Transverse colon (tissue), 4 donors: ENCODE measurements around the gene TMSB4X. TPM values are rescaled to one million over a fixed set of nuclear protein-coding genes. Genes with fewer than 3 reads are reported as not detected.
"Not testable (repeated sequence)": the region's sequence is repeated elsewhere in the genome, so short reads cannot be mapped to it uniquely, and the experiment has no call there.

ENCODE experiments used
- DNase-seq: peaks from one replicate; pipeline ENCODE4 v3.0.0-alpha.2; 2019
- H3K27ac ChIP-seq, 4 donors: fragments of 200-600 bp; sonication (generic); 2 replicates each; pipeline ENCODE4 v1.5.1; 2016 to 2018; ENCODE audit warnings: inconsistent platforms in 4 of 4
- H3K27me3 ChIP-seq: fragments of 200-600 bp; sonication (generic); 2 replicates; pipeline ENCODE4 v1.5.1; 2017; ENCODE audit warnings: inconsistent platforms
- H3K36me3 ChIP-seq, 4 donors: fragments of 200-600 bp; sonication (generic); 2 replicates each; pipeline ENCODE4 v1.5.1; 2017 to 2019; ENCODE audit warnings: inconsistent platforms in 4 of 4
- H3K4me1 ChIP-seq, 4 donors: fragments of 200-600 bp; sonication (generic); 2 replicates each; pipeline ENCODE4 v1.5.1; 2017 to 2020; ENCODE audit warnings: inconsistent platforms in 4 of 4
- H3K4me3 ChIP-seq, 4 donors: fragments of 200-600 bp; sonication (generic); 1 replicate in 1 of 4; 2 replicates in 3 of 4; pipeline versions ENCODE4 v1.5.1 to v1.6.1; 2017 to 2019; ENCODE audit warnings: inconsistent platforms in 4 of 4
- H3K9me3 ChIP-seq, 2 donors: fragments of 200-600 bp; sonication (generic); 2 replicates each; pipeline ENCODE4 v1.5.1; 2017 to 2019; ENCODE audit warnings: inconsistent platforms in 2 of 2
- EP300 ChIP-seq: sonication (generic); formaldehyde crosslinking; IDR thresholded peaks from one replicate; pipeline ENCODE4 v1.6.1; 2017; ENCODE audit warnings: antibody characterized with exemption, low read depth
- POLR2A ChIP-seq: fragments of 450-650 bp; IDR thresholded peaks from one replicate; pipeline ENCODE4 v1.6.1; 2016; ENCODE audit warnings: antibody characterized with exemption, mild to moderate bottlenecking, moderate library complexity
- POLR2AphosphoS5 ChIP-seq, 3 donors: sonication (generic); formaldehyde crosslinking; IDR thresholded peaks; one replicate each; pipeline ENCODE4 v1.6.1; 2016; ENCODE audit warnings: antibody characterized with exemption in 3 of 3
- WGBS, 2 donors: methylation state at CpG; one replicate each; pipeline ENCODE4 v1.1.5; 2018; ENCODE audit warnings: low coverage in 1 of 2; 5-methylcytosine and 5-hydroxymethylcytosine counted together
- in situ Hi-C, 4 donors: fragments of 200-750 bp; cut with MboI; loops; one replicate each; pipeline versions ENCODE4 v1.15.0 to v1.15.1; 2017; ENCODE audit warnings: low sequenced_read_pairs in 3 of 4, low pct_ligation_motif_present in 1 of 4, low pct_unique_long_range_greater_than_20kb in 1 of 4
- intact Hi-C: fragments of 100-400 bp; cut with DNase I; formaldehyde crosslinking; loops from one replicate; pipeline ENCODE4 v1.15.1; 2023; ENCODE audit warnings: low total_unique reads
- total RNA-seq, 4 donors: library from RNA; depleted of rRNA; stranded (reverse); fragments of >200 nt; gene quantifications; one replicate each; pipeline ENCODE4 v1.1.0, GENCODE V29; 2016
- TF ChIP-seq, protein P1 (sequence below), 5 experiments: fragments of 200-600 bp in 3 of 5; fragments of 450-650 bp in 2 of 5; sonication (generic) in 3 of 5; IDR thresholded peaks; 1 replicate in 2 of 5; 2 replicates in 3 of 5; pipeline ENCODE4 v1.5.1; 2016 to 2017; ENCODE audit warnings: antibody characterized with exemption in 5 of 5, inconsistent platforms in 3 of 5, mild to moderate bottlenecking in 2 of 5, moderate library complexity in 1 of 5

Gene TMSB4X
- total RNA-seq, 4 donors from 2014 or later = 680 to 4,578 (median 2,996) TPM

DNA sequence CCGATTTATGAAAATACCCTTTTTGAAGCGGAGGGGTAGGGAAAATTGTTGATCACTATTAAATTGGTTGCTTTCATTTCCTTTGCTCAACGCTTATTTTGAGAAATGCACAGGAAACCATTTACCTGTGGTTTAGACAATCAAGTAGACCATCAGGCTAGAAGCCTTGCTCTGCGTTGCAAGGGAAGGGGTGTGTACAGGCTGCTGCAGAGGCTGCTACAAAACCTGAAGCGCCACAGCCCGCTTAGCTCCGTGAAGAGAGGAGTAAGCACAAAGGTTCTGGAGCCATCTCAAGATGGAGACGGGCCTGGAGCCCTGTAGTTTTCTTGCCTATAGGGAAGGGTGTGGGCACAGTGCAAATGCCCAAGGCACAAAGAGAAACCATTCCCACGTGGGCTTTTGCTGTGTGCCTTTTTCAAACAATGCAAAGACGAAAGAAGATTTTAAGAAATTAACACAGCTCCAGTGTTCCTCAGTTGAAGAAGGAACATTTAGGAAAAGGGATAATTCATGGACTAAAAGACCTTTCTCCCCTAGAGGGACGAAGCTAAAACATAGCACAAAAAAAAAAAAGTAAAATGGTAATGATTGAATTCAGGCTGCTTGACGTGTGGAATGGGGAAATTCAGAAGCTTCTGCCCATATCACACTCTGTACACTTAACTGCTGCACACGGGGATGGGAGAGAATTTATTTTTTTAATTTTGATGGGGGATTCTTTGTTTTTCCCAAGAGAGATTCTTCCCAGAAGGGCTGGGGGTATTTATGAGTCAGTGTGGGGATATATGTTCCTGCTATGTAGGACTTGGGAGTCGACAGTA lies 3.5 kb downstream of the TMSB4X start:
- no peaks in the 10 kb centered on the region for H3K9me3 ChIP-seq
- intact Hi-C loops = no loop called here
- no peaks in the 10 kb centered on the region for H3K27me3 ChIP-seq
- 20 to 36% methylated on average over 2 to 14 of the region's 14 CpGs for WGBS, 2 donors
- H3K4me1 ChIP-seq = no peaks in the 10 kb centered on the region
- no peaks in the 10 kb centered on the region for H3K36me3 ChIP-seq
- DNase-seq = peak; percentile 78
- H3K27ac ChIP-seq = peak overlapping the region; percentile 90 to 99 (median 94)
- TF ChIP-seq, protein P1, sequence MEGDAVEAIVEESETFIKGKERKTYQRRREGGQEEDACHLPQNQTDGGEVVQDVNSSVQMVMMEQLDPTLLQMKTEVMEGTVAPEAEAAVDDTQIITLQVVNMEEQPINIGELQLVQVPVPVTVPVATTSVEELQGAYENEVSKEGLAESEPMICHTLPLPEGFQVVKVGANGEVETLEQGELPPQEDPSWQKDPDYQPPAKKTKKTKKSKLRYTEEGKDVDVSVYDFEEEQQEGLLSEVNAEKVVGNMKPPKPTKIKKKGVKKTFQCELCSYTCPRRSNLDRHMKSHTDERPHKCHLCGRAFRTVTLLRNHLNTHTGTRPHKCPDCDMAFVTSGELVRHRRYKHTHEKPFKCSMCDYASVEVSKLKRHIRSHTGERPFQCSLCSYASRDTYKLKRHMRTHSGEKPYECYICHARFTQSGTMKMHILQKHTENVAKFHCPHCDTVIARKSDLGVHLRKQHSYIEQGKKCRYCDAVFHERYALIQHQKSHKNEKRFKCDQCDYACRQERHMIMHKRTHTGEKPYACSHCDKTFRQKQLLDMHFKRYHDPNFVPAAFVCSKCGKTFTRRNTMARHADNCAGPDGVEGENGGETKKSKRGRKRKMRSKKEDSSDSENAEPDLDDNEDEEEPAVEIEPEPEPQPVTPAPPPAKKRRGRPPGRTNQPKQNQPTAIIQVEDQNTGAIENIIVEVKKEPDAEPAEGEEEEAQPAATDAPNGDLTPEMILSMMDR (IDR thresholded peaks at IDR 0.05) = no peak
- TF ChIP-seq POLR2A (peak; percentile 49), POLR2AphosphoS5 (IDR thresholded peaks at IDR 0.05) (peak; percentile 44 to 86 (median 73))
- peak overlapping the region in 1 of 4 donors; percentile 86 for H3K4me3 ChIP-seq
- in situ Hi-C loops = loop anchor here in 2 of 4 donors (25.0 kb wide), 2 partner anchors 109 to 284 kb away; no protein-coding TSS in a partner anchor

GRCh38 chrX:12979026-12979607 lies 4.2 kb downstream of the TMSB4X start:
- H3K4me3 ChIP-seq = no peak overlapping the region
- intact Hi-C loops = no loop called here
- peak overlapping the region; percentile 90 to 99 (median 94) for H3K27ac ChIP-seq
- TF ChIP-seq POLR2A = no peak
- no peak for TF ChIP-seq EP300
- no peak for TF ChIP-seq POLR2AphosphoS5 (IDR thresholded peaks at IDR 0.05)
- TF ChIP-seq, protein P1 (IDR thresholded peaks at IDR 0.05) = no peak
- H3K9me3 ChIP-seq = no peaks in the 10 kb centered on the region
- 50 to 62% methylated on average over 2 to 4 of the region's 4 CpGs for WGBS, 2 donors
- H3K4me1 ChIP-seq = no peaks in the 10 kb centered on the region
- in situ Hi-C loops = loop anchor here in 2 of 4 donors (25.0 kb wide), 2 partner anchors 108 to 283 kb away; no protein-coding TSS in a partner anchor
- no peak for DNase-seq
- no peaks in the 10 kb centered on the region for H3K27me3 ChIP-seq
- H3K36me3 ChIP-seq = no peaks in the 10 kb centered on the region

- no peak for DNase-seq
- H3K4me3 ChIP-seq = no peak overlapping the region
- H3K4me1 ChIP-seq = peaks cover 0 to 3% (median 0%) of the 10 kb centered on the region in 4 donors
- no peaks in the 10 kb centered on the region for H3K27me3 ChIP-seq
- TF ChIP-seq POLR2A (no peak), POLR2AphosphoS5 (IDR thresholded peaks at IDR 0.05) (no peak), EP300 (no peak)
- TF ChIP-seq, protein P1 (IDR thresholded peaks at IDR 0.05) = no peak
- WGBS, 2 donors = 53 to 58% methylated on average over 6 of the region's 6 CpGs
- in situ Hi-C loops = loop anchor here in 2 of 4 donors (25.0 kb wide), 2 partner anchors 108 to 283 kb away; no protein-coding TSS in a partner anchor
- no peaks in the 10 kb centered on the region for H3K36me3 ChIP-seq
- intact Hi-C loops = no loop called here
- H3K27ac ChIP-seq = peak overlapping the region; percentile 90 to 99 (median 94)
- no peaks in the 10 kb centered on the region for H3K9me3 ChIP-seq
These were observed 4.7 kb downstream of the TMSB4X start for GRCh38 chrX:12979616-12980015.

DNA sequence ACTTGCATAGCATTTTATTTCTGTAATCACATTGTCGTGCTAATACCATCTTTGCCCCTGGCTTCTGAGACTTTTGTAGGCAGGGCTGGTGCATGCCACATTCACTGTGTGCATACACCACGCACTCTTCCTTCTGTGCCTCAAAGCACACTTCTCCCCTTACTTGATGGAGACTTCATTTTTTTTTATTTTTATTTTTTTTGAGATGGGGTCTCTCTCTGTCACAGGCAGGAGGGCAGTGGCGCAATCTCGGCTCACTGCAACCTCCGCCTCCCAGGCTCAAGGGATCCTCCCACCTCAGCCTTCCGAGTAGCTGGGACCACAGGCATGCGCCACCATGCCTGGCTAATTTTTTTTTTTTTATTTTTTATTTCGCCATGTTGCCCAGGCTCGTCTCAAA lies 5.1 kb downstream of the TMSB4X start:
- H3K27me3 ChIP-seq, DNase-seq, H3K36me3 ChIP-seq, H3K9me3 ChIP-seq, H3K4me1 ChIP-seq, H3K4me3 ChIP-seq, intact Hi-C loops: not testable (repeated sequence)
- 81 to 82% methylated on average over 2 to 9 of the region's 9 CpGs for WGBS, 2 donors
- H3K27ac ChIP-seq = peak overlapping the region; percentile 90 to 99 (median 94)
- in situ Hi-C loops = loop anchor here in 2 of 4 donors (25.0 kb wide), 2 partner anchors 107 to 282 kb away; no protein-coding TSS in a partner anchor
